Testis (tissue), 3 donors: ENCODE data around the gene LSMEM2. TPM values are rescaled to one million over a fixed set of nuclear protein-coding genes. Genes with fewer than 3 reads are reported as not detected.

ENCODE experiments used
- DNase-seq: peaks from one replicate; pipeline ENCODE4 v3.0.0-alpha.2; 2019
- H3K27ac ChIP-seq, 2 donors: fragments of 200-600 bp; sonication (generic); one replicate each; pipeline ENCODE4 v1.5.1; 2019
- H3K27me3 ChIP-seq: fragments of 200-600 bp; sonication (generic); one replicate; pipeline ENCODE4 v1.5.1; 2019
- H3K36me3 ChIP-seq: fragments of 200-600 bp; sonication (generic); one replicate; pipeline ENCODE4 v1.5.1; 2017; ENCODE audit warnings: low read depth; ENCODE audit errors: missing control alignments
- H3K4me1 ChIP-seq: fragments of 200-600 bp; sonication (generic); one replicate; pipeline ENCODE4 v1.5.1; 2019
- H3K4me3 ChIP-seq, 2 donors: fragments of 200-600 bp; sonication (generic); one replicate each; pipeline ENCODE4 v1.5.1; 2017 to 2019
- H3K9me3 ChIP-seq: fragments of 200-600 bp; sonication (generic); one replicate; pipeline ENCODE4 v1.5.1; 2017
- CTCF ChIP-seq, 3 experiments: fragments of 450-650 bp in 2 of 3; fragments of 200-600 bp in 1 of 3; sonication (generic) in 1 of 3; IDR thresholded peaks; one replicate each; pipeline ENCODE4 v1.5.1; 2016 to 2019; ENCODE audit warnings: antibody characterized with exemption in 3 of 3, mild to moderate bottlenecking in 2 of 3, moderate library complexity in 1 of 3
- POLR2A ChIP-seq: fragments of 450-650 bp; IDR thresholded peaks from one replicate; pipeline ENCODE4 v1.6.1; 2017; ENCODE audit warnings: antibody characterized with exemption, mild to moderate bottlenecking, moderate library complexity
- WGBS, 2 donors: methylation state at CpG; one replicate each; pipeline ENCODE4 v1.1.5; 2018; 5-methylcytosine and 5-hydroxymethylcytosine counted together
- intact Hi-C: fragments of 100-400 bp; cut with DNase I; formaldehyde crosslinking; loops from one replicate; pipeline ENCODE4 v1.15.1; 2023; ENCODE audit warnings: low total_unique reads
- polyA plus RNA-seq: library from polyadenylated mRNA; stranded (reverse); fragments of 350-450 nt; fragmentation: Illumina TruSeq; extraction: RNeasy Lipid Tissue Mini Kit (QIAGEN cat#74804); gene quantifications from one replicate; pipeline ENCODE4 v1.2.3, GENCODE V29; 2014; ENCODE audit warnings: low read depth, low replicate concordance; ENCODE audit not compliant: insufficient read depth
- total RNA-seq, 2 donors: library from RNA; depleted of rRNA; stranded (reverse); fragments of >200 nt; gene quantifications; one replicate each; pipeline ENCODE4 v1.2.3, GENCODE V29; 2016

Gene LSMEM2
- total and polyA plus RNA-seq, 3 donors from 2014 or later, result 1.5 to 3.2 (median 2.6) TPM

- intact Hi-C loops, result loop anchor here (10.0 kb wide), 1 partner anchor 70 kb away; the partner anchor contains the start of genes HYAL2 and TUSC2
- Histone ChIP-seq H3K4me3 (no peak overlapping the region), H3K9me3 (no peaks in the 10 kb centered on the region), H3K4me1 (peaks cover 19% of the 10 kb centered on the region), H3K36me3 (no peaks in the 10 kb centered on the region), H3K27me3 (no peaks in the 10 kb centered on the region), H3K27ac (peak overlapping the region; percentile 50 to 51)
- TF ChIP-seq POLR2A, result no peak
- TF ChIP-seq CTCF (IDR thresholded peaks at IDR 0.05), result no peak
- 90 to 91% methylated on average over 4 to 8 of the region's 8 CpGs for WGBS, 2 donors
- peak; percentile 54 for DNase-seq
Observed at GRCh38 chr3:50254577-50255250, 24.2 kb upstream of the LSMEM2 start.

- H3K36me3 ChIP-seq, result no peaks in the 10 kb centered on the region
- H3K27ac ChIP-seq, result peak overlapping the region in 1 of 2 donors; percentile 51
- intact Hi-C loops, result loop anchor here (10.0 kb wide), 1 partner anchor 70 kb away; the partner anchor contains the start of genes HYAL2 and TUSC2
- DNase-seq, result no peak
- no peaks in the 10 kb centered on the region for H3K9me3 ChIP-seq
- H3K4me1 ChIP-seq, result peaks cover 16% of the 10 kb centered on the region
- H3K27me3 ChIP-seq, result no peaks in the 10 kb centered on the region
- TF ChIP-seq CTCF (IDR thresholded peaks at IDR 0.05) (no peak), POLR2A (no peak)
- 89 to 91% methylated on average over 7 to 9 of the region's 9 CpGs for WGBS, 2 donors
- no peak overlapping the region for H3K4me3 ChIP-seq
Observed at GRCh38 chr3:50255251-50255615, 23.7 kb upstream of the LSMEM2 start.

- Histone ChIP-seq H3K4me1 (peaks cover 20% of the 10 kb centered on the region), H3K9me3 (no peaks in the 10 kb centered on the region), H3K27ac (no peak overlapping the region), H3K27me3 (no peaks in the 10 kb centered on the region), H3K4me3 (no peak overlapping the region), H3K36me3 (no peaks in the 10 kb centered on the region)
- WGBS, 2 donors, result 89 to 92% methylated on average over 20 of the region's 20 CpGs
- TF ChIP-seq POLR2A, result no peak
- peak in 1 of 3 experiments; percentile 9 for TF ChIP-seq CTCF (IDR thresholded peaks at IDR 0.05)
- intact Hi-C loops, result loop anchor here (10.0 kb wide), 1 partner anchor 68 kb away; the partner anchor contains the start of genes HYAL2 and TUSC2
- DNase-seq, result peak; percentile 53
Observed at GRCh38 chr3:50256978-50257890, 21.7 kb upstream of the LSMEM2 start.

- DNase-seq, result no peak
- Histone ChIP-seq H3K4me1 (peaks cover 20% of the 10 kb centered on the region), H3K27ac (peak overlapping the region in 1 of 2 donors; percentile 99), H3K27me3 (no peaks in the 10 kb centered on the region), H3K9me3 (no peaks in the 10 kb centered on the region), H3K36me3 (no peaks in the 10 kb centered on the region), H3K4me3 (no peak overlapping the region)
- TF ChIP-seq CTCF (IDR thresholded peaks at IDR 0.05), result no peak
- no peak for TF ChIP-seq POLR2A
- intact Hi-C loops, result loop anchor here (10.0 kb wide), 1 partner anchor 67 kb away; the partner anchor contains the start of genes HYAL2 and TUSC2
- 91 to 94% methylated on average over 15 to 17 of the region's 17 CpGs for whole genome bisulfite sequencing, 2 donors
Observed at GRCh38 chr3:50258029-50258680, 20.7 kb upstream of the LSMEM2 start.
